OCI-LY3 (cell line): ENCODE measurements around the gene C2CD4A.

Experiments
- H2AFZ ChIP-seq: fragments of 200-600, 300-600 bp; shearing (Covaris generic); 2 replicates; pipeline ENCODE4 v1.6.0; 2014; ENCODE audit warnings: antibody characterized with exemption, low read depth, low read length
- H3K27ac ChIP-seq: fragments of 200-600, 300-600 bp; sonication (generic); 2 replicates; pipeline ENCODE4 v1.5.1; 2014; ENCODE audit warnings: mild to moderate bottlenecking, low read length, moderate library complexity, mixed read lengths
- H3K27me3 ChIP-seq: fragments of 200-600, 300-600 bp; sonication (generic); 2 replicates; pipeline ENCODE4 v1.6.1; 2014; ENCODE audit warnings: low read depth, low read length, mixed read lengths
- H3K36me3 ChIP-seq: fragments of 200-600, 300-600 bp; sonication (generic); replicated peaks from 2 replicates; pipeline ENCODE3; 2014; ENCODE audit warnings: low read depth, low read length, mixed read lengths
- H3K4me1 ChIP-seq: fragments of 300-600, 200-600 bp; sonication (generic); 2 replicates; pipeline ENCODE4 v1.6.1; 2014; ENCODE audit warnings: low read length, mixed read lengths
- H3K4me2 ChIP-seq: fragments of 200-600, 300-600 bp; sonication (generic); 2 replicates; pipeline ENCODE4 v1.6.1; 2014; ENCODE audit warnings: low read length, mixed read lengths
- H3K4me3 ChIP-seq: fragments of 300-600, 200-600 bp; sonication (generic); 2 replicates; pipeline ENCODE4 v1.5.1; 2014; ENCODE audit warnings: antibody characterized with exemption, mild to moderate bottlenecking, low read length, moderate library complexity
- H3K79me2 ChIP-seq: fragments of 300-600, 200-600 bp; shearing (Covaris generic); 2 replicates; pipeline ENCODE4 v1.6.1; 2014; ENCODE audit warnings: mild to moderate bottlenecking, low read length, mixed read lengths
- H3K9ac ChIP-seq: fragments of 300-600, 200-600 bp; shearing (Covaris generic); 2 replicates; pipeline ENCODE4 v1.6.0; 2014; ENCODE audit warnings: mild to moderate bottlenecking, low read length, moderate library complexity
- H3K9me3 ChIP-seq: fragments of 200-600, 300-600 bp; shearing (Covaris generic); 2 replicates; pipeline ENCODE4 v1.6.1; 2014; ENCODE audit warnings: low read length, mixed read lengths; ENCODE audit not compliant: insufficient read depth
- H4K20me1 ChIP-seq: fragments of 200-600, 300-600 bp; sonication (generic); 2 replicates; pipeline ENCODE4 v1.6.1; 2016; ENCODE audit warnings: low read length, mixed read lengths; ENCODE audit not compliant: insufficient read depth
- CTCF ChIP-seq: fragments of 200-600, 300-600 bp; sonication (generic); IDR thresholded peaks from 2 replicates; pipeline ENCODE4 v1.5.1; 2014; ENCODE audit warnings: antibody characterized with exemption, low read length, low read depth
- EZH2phosphoT487 ChIP-seq: fragments of 200-600 bp; shearing (Covaris generic); IDR thresholded peaks from 2 replicates; pipeline ENCODE4 v1.6.1; 2018; ENCODE audit warnings: antibody characterized with exemption, mixed run types, low read depth

The C2CD4A gene

GRCh38 chr15:62083194-62084154, 16.7 kb downstream of the C2CD4A start:
- 0 out of 2 replicates have a peak, but pooled peaks have one; percentile 8 for TF ChIP-seq CTCF
- no peak for TF ChIP-seq EZH2phosphoT487
- Histone ChIP-seq H4K20me1 (no peaks in the 10 kb centered on the region), H3K4me2 (peak overlapping the region; percentile 56), H2AFZ (no peak overlapping the region), H3K27me3 (no peaks in the 10 kb centered on the region), H3K79me2 (no peaks in the 10 kb centered on the region), H3K4me1 (peaks cover 43% of the 10 kb centered on the region), H3K9me3 (no peaks in the 10 kb centered on the region), H3K36me3 (no peaks in the 10 kb centered on the region), H3K9ac (no peak overlapping the region), H3K27ac (peak overlapping the region; percentile 63), H3K4me3 (peak overlapping the region; percentile 14; the same call in 1 of the 2 replicates)

GRCh38 chr15:62085740-62086139, 19.0 kb downstream of the C2CD4A start:
- Histone ChIP-seq H3K27me3 (no peaks in the 10 kb centered on the region), H4K20me1 (no peaks in the 10 kb centered on the region), H3K4me1 (peaks cover 29% of the 10 kb centered on the region), H3K4me2 (no peak overlapping the region), H3K79me2 (no peaks in the 10 kb centered on the region), H3K27ac (no peak overlapping the region), H3K36me3 (no peaks in the 10 kb centered on the region), H3K4me3 (no peak overlapping the region), H2AFZ (peak overlapping the region; percentile 36), H3K9me3 (no peaks in the 10 kb centered on the region), H3K9ac (no peak overlapping the region)
- TF ChIP-seq CTCF: no peak
- no peak for TF ChIP-seq EZH2phosphoT487

GRCh38 chr15:62087671-62088352, 21.0 kb downstream of the C2CD4A start:
- H3K9ac ChIP-seq: no peak overlapping the region

More at GRCh38 chr15:62087671-62088352, 21.0 kb downstream of the C2CD4A start:
- no peak overlapping the region for H3K4me3 ChIP-seq
- H2AFZ ChIP-seq: 0 out of 2 replicates have a peak overlapping the region, but pooled peaks have one; percentile 26
- H3K4me2 ChIP-seq: no peak overlapping the region
- peaks cover 22% of the 10 kb centered on the region for H3K4me1 ChIP-seq
- TF ChIP-seq EZH2phosphoT487: no peak
- no peak for TF ChIP-seq CTCF
- no peaks in the 10 kb centered on the region for H3K79me2 ChIP-seq
- H3K27me3 ChIP-seq: no peaks in the 10 kb centered on the region
- H3K27ac ChIP-seq: no peak overlapping the region
- H3K36me3 ChIP-seq: no peaks in the 10 kb centered on the region
- no peaks in the 10 kb centered on the region for H3K9me3 ChIP-seq
- no peaks in the 10 kb centered on the region for H4K20me1 ChIP-seq
